Breast epithelium (tissue), 4 donors: ENCODE results near the gene PLXNB2. TPM values are rescaled to one million over a fixed set of nuclear protein-coding genes. Genes with fewer than 3 reads are reported as not detected.
"Not testable (repeated sequence)": the region's sequence is repeated elsewhere in the genome, so short reads cannot be mapped to it uniquely, and the experiment has no call there.

Experiments
- DNase-seq, 2 donors: peaks; one replicate each; pipeline ENCODE4 v3.0.0-alpha.2; 2019; ENCODE audit warnings: low spot score in 2 of 2
- H3K27ac ChIP-seq, 2 donors: fragments of 200-600 bp; sonication (generic) in 1 of 2; one replicate each; pipeline ENCODE4 v1.5.1; 2016 to 2019; ENCODE audit warnings: mild to moderate bottlenecking in 1 of 2
- H3K27me3 ChIP-seq, 2 donors: fragments of 200-600 bp; sonication (generic) in 1 of 2; one replicate each; pipeline versions ENCODE4 v1.5.1 to v1.6.0; 2017 to 2019; ENCODE audit warnings: control low read depth in 1 of 2, mild to moderate bottlenecking in 1 of 2
- H3K36me3 ChIP-seq: fragments of 200-600 bp; one replicate; pipeline ENCODE4 v1.5.1; 2019
- H3K4me1 ChIP-seq, 2 donors: fragments of 200-600 bp; sonication (generic); one replicate each; pipeline ENCODE4 v1.5.1; 2016 to 2019; ENCODE audit warnings: control low read depth in 1 of 2
- H3K4me3 ChIP-seq, 3 donors: fragments of 200-600 bp; sonication (generic); 1 replicate in 2 of 3; 2 replicates in 1 of 3; pipeline ENCODE4 v1.5.1; 2016 to 2019; ENCODE audit warnings: mild to moderate bottlenecking in 3 of 3, moderate library complexity in 2 of 3
- H3K9me3 ChIP-seq, 2 donors: fragments of 200-600 bp; sonication (generic) in 1 of 2; one replicate each; pipeline ENCODE4 v1.5.1; 2016 to 2019; ENCODE audit warnings: control low read depth in 1 of 2
- CTCF ChIP-seq, 3 donors: fragments of 450-650 bp; IDR thresholded peaks; one replicate each; pipeline ENCODE4 v1.5.1; 2016 to 2017; ENCODE audit warnings: antibody characterized with exemption in 3 of 3, mild to moderate bottlenecking in 3 of 3, moderate library complexity in 3 of 3
- POLR2A ChIP-seq: fragments of 450-650 bp; IDR thresholded peaks from one replicate; pipeline ENCODE4 v1.6.1; 2016; ENCODE audit warnings: antibody characterized with exemption, mild to moderate bottlenecking, moderate library complexity
- POLR2AphosphoS5 ChIP-seq, 3 donors: sonication (generic); formaldehyde crosslinking; IDR thresholded peaks; one replicate each; pipeline ENCODE4 v1.6.1; 2017; ENCODE audit warnings: antibody characterized with exemption in 3 of 3
- intact Hi-C: fragments of 100-400 bp; cut with DNase I; formaldehyde crosslinking; loops from one replicate; pipeline ENCODE4 v1.15.1; 2023; ENCODE audit warnings: low total_unique reads
- total RNA-seq, 3 donors: library from RNA; depleted of rRNA; stranded (reverse); fragments of >200 nt; gene quantifications; one replicate each; pipeline ENCODE4 v1.1.0, GENCODE V29; 2016

The PLXNB2 gene
- total RNA-seq, 3 donors from 2014 or later: 79.0 to 137 (median 122) TPM

- Histone ChIP-seq H3K27me3 (no peaks in the 10 kb centered on the region), H3K4me3 (no peak overlapping the region), H3K27ac (no peak overlapping the region), H3K9me3 (no peaks in the 10 kb centered on the region), H3K4me1 (peaks cover 0 to 6% of the 10 kb centered on the region in 2 donors), H3K36me3 (no peaks in the 10 kb centered on the region)
- TF ChIP-seq POLR2A (no peak), POLR2AphosphoS5 (IDR thresholded peaks at IDR 0.05) (no peak), CTCF (IDR thresholded peaks at IDR 0.05) (no peak)
- intact Hi-C loops: no loop called here
- DNase-seq: no peak
Measured at GRCh38 chr22:50339945-50340879, 32.8 kb upstream of the PLXNB2 start.

- Histone ChIP-seq H3K4me3 (no peak overlapping the region), H3K27ac (no peak overlapping the region), H3K9me3 (no peaks in the 10 kb centered on the region), H3K36me3 (no peaks in the 10 kb centered on the region), H3K4me1 (peaks cover 0 to 6% of the 10 kb centered on the region in 2 donors), H3K27me3 (no peaks in the 10 kb centered on the region)
- TF ChIP-seq CTCF (IDR thresholded peaks at IDR 0.05) (no peak), POLR2A (no peak), POLR2AphosphoS5 (IDR thresholded peaks at IDR 0.05) (no peak)
- no peak for DNase-seq
- intact Hi-C loops: no loop called here
Measured at GRCh38 chr22:50338860-50339462, 31.5 kb upstream of the PLXNB2 start.

GRCh38 chr22:50338042-50338573 is 30.7 kb upstream of the PLXNB2 start:
- no peak for DNase-seq
- intact Hi-C loops: no loop called here

GRCh38 chr22:50337262-50338041 is 30.0 kb upstream of the PLXNB2 start:
- intact Hi-C loops: no loop called here
- H3K27ac ChIP-seq: no peak overlapping the region
- DNase-seq: no peak
- H3K4me3 ChIP-seq: no peak overlapping the region
- peaks cover 0 to 2% of the 10 kb centered on the region in 2 donors for H3K4me1 ChIP-seq
- no peak for TF ChIP-seq CTCF (IDR thresholded peaks at IDR 0.05)
- H3K36me3 ChIP-seq: no peaks in the 10 kb centered on the region
- H3K9me3 ChIP-seq: no peaks in the 10 kb centered on the region
- H3K27me3 ChIP-seq: no peaks in the 10 kb centered on the region

More at GRCh38 chr22:50338042-50338573, 30.7 kb upstream of the PLXNB2 start:
- H3K27me3 ChIP-seq: no peaks in the 10 kb centered on the region
- no peak for TF ChIP-seq CTCF (IDR thresholded peaks at IDR 0.05)
- TF ChIP-seq POLR2AphosphoS5 (IDR thresholded peaks at IDR 0.05): no peak
- no peak for TF ChIP-seq POLR2A
- H3K27ac ChIP-seq: no peak overlapping the region
- peaks cover 0 to 6% of the 10 kb centered on the region in 2 donors for H3K4me1 ChIP-seq
- H3K4me3 ChIP-seq: no peak overlapping the region
- H3K36me3 ChIP-seq: no peaks in the 10 kb centered on the region
- no peaks in the 10 kb centered on the region for H3K9me3 ChIP-seq

- DNase-seq, H3K4me3 ChIP-seq, H3K9me3 ChIP-seq, H3K4me1 ChIP-seq, intact Hi-C loops, H3K36me3 ChIP-seq, H3K27ac ChIP-seq, H3K27me3 ChIP-seq: not testable (repeated sequence)
Measured at GRCh38 chr22:50334433-50334832, 27.0 kb upstream of the PLXNB2 start.
